Neuronal stem cell (in vitro differentiated cells): ENCODE measurements around the gene CEP350.
"Not testable (repeated sequence)": the region's sequence is repeated elsewhere in the genome, so short reads cannot be mapped to it uniquely, and the experiment has no call there.

Source experiments
- DNase-seq: peaks from one replicate; pipeline ENCODE4 v3.0.0-alpha.2; 2013; ENCODE audit warnings: low spot score
- H2AFZ ChIP-seq: one replicate; pipeline ENCODE4 v1.6.1; 2013; ENCODE audit warnings: mild to moderate bottlenecking, low read length, inconsistent platforms
- H2AK5ac ChIP-seq: 2 replicates; pipeline ENCODE4 v1.6.1; 2013; ENCODE audit warnings: low read depth, mild to moderate bottlenecking, inconsistent platforms, low read length, moderate library complexity, mixed read lengths
- H2BK120ac ChIP-seq: 2 replicates; pipeline ENCODE4 v1.6.1; 2013; ENCODE audit warnings: low read depth, mild to moderate bottlenecking, inconsistent platforms, low read length, moderate library complexity, mixed read lengths
- H2BK12ac ChIP-seq: one replicate; pipeline ENCODE4 v1.6.1; 2013; ENCODE audit warnings: low read length, inconsistent platforms
- H2BK15ac ChIP-seq: 2 replicates; pipeline ENCODE4 v1.6.1; 2013; ENCODE audit warnings: mild to moderate bottlenecking, low read length, inconsistent platforms, mixed read lengths
- H2BK5ac ChIP-seq: one replicate; pipeline ENCODE4 v1.6.1; 2013; ENCODE audit warnings: inconsistent platforms, mild to moderate bottlenecking, low read length, moderate library complexity
- H3K14ac ChIP-seq: one replicate; pipeline ENCODE4 v1.6.1; 2013; ENCODE audit warnings: low read length, inconsistent platforms
- H3K18ac ChIP-seq: 2 replicates; pipeline ENCODE4 v1.6.1; 2013; ENCODE audit warnings: low read length, inconsistent platforms
- H3K23ac ChIP-seq: 2 replicates; pipeline ENCODE4 v1.6.1; 2013; ENCODE audit warnings: low read depth, mild to moderate bottlenecking, mixed read lengths, low read length, inconsistent platforms; ENCODE audit not compliant: poor library complexity
- H3K27ac ChIP-seq: replicated peaks from 3 replicates; pipeline ENCODE4 v1.5.1; 2013; ENCODE audit warnings: low read length, inconsistent platforms
- H3K27me3 ChIP-seq, 3 experiments: 2 replicates each; pipeline ENCODE4 v1.6.1; 2013; ENCODE audit warnings: low read length in 3 of 3, mild to moderate bottlenecking in 2 of 3, inconsistent platforms in 1 of 3, low read depth in 1 of 3, mixed read lengths in 1 of 3, moderate library complexity in 1 of 3; ENCODE audit not compliant: control insufficient read depth in 3 of 3, insufficient read depth in 3 of 3
- H3K36me3 ChIP-seq, 2 donors: replicated peaks in 1 of 2; 2 replicates each; pipeline ENCODE4 v1.6.1; 2013; ENCODE audit warnings: low read length in 2 of 2; ENCODE audit not compliant: control insufficient read depth in 2 of 2, insufficient read depth in 2 of 2
- H3K4ac ChIP-seq: 2 replicates; pipeline ENCODE4 v1.6.1; 2013; ENCODE audit warnings: inconsistent platforms, mild to moderate bottlenecking, low read length, moderate library complexity
- H3K4me1 ChIP-seq, 2 donors: 1 replicate in 1 of 2; 2 replicates in 1 of 2; pipeline ENCODE4 v1.6.1; 2013; ENCODE audit warnings: low read length in 2 of 2, low read depth in 1 of 2; ENCODE audit not compliant: control insufficient read depth in 2 of 2, insufficient read depth in 1 of 2
- H3K4me2 ChIP-seq: one replicate; pipeline ENCODE4 v1.6.1; 2013; ENCODE audit warnings: mild to moderate bottlenecking, low read length, inconsistent platforms; ENCODE audit not compliant: insufficient read depth, poor library complexity, severe bottlenecking
- H3K4me3 ChIP-seq, 2 donors: 2 replicates each; pipeline ENCODE4 v1.5.1; 2013; ENCODE audit warnings: low read length in 2 of 2, mild to moderate bottlenecking in 2 of 2, inconsistent platforms in 1 of 2, moderate library complexity in 1 of 2
- H3K79me1 ChIP-seq: one replicate; pipeline ENCODE4 v1.6.1; 2013; ENCODE audit warnings: low read depth, mild to moderate bottlenecking, inconsistent platforms, low read length, moderate library complexity
- H3K9ac ChIP-seq: one replicate; pipeline ENCODE4 v1.6.1; 2013; ENCODE audit warnings: mild to moderate bottlenecking, low read depth, low read length, inconsistent platforms; ENCODE audit not compliant: poor library complexity
- H3K9me3 ChIP-seq, 2 donors: replicated peaks in 1 of 2; 2 replicates each; pipeline versions ENCODE3 to v1.6.1; 2013; ENCODE audit warnings: low read length in 2 of 2, mild to moderate bottlenecking in 2 of 2, inconsistent platforms in 1 of 2, low read depth in 1 of 2, mixed read lengths in 1 of 2, moderate library complexity in 1 of 2; ENCODE audit not compliant: control insufficient read depth in 2 of 2, insufficient read depth in 1 of 2
- H4K8ac ChIP-seq: one replicate; pipeline ENCODE4 v1.6.1; 2013; ENCODE audit warnings: low read depth, mild to moderate bottlenecking, inconsistent platforms, low read length, moderate library complexity
- H4K91ac ChIP-seq: one replicate; pipeline ENCODE4 v1.6.1; 2013; ENCODE audit warnings: low read length, low read depth, mild to moderate bottlenecking, inconsistent platforms; ENCODE audit not compliant: poor library complexity
- WGBS, 2 donors: extraction: QIAGEN DNeasy Blood & Tissue Kit; methylation state at CpG; one replicate each; pipeline ENCODE4 v1.1.7; 2013; ENCODE audit warnings: missing lambda C conversion rate in 2 of 2, mixed read lengths in 1 of 2; ENCODE audit not compliant: insufficient read length in 2 of 2, insufficient replicate concordance in 1 of 2; ENCODE audit errors: extremely low coverage in 2 of 2; 5-methylcytosine and 5-hydroxymethylcytosine counted together

The CEP350 gene

GRCh38 chr1:180003026-180003695, 48.6 kb downstream of the CEP350 start:
- Histone ChIP-seq H3K14ac (no peak overlapping the region), H3K4ac (no peak overlapping the region), H3K27ac (no peak overlapping the region), H4K8ac (no peak overlapping the region), H3K4me1 (no peaks in the 10 kb centered on the region), H3K4me2 (no peak overlapping the region), H2BK5ac (no peak overlapping the region), H2AFZ (no peak overlapping the region), H2BK12ac (no peak overlapping the region), H3K23ac (no peak overlapping the region), H2BK120ac (no peak overlapping the region), H3K9me3 (no peaks in the 10 kb centered on the region), H3K4me3 (no peak overlapping the region), H3K79me1 (no peaks in the 10 kb centered on the region), H3K27me3 (no peaks in the 10 kb centered on the region), H3K9ac (no peak overlapping the region), H3K36me3 (peaks cover 2 to 88% of the 10 kb centered on the region in 2 donors), H3K18ac (no peak overlapping the region), H2AK5ac (no peak overlapping the region), H2BK15ac (no peak overlapping the region), H4K91ac (no peak overlapping the region)
- DNase-seq: no peak
- WGBS, 2 donors: no CpG with 5 or more reads among the region's 3 CpGs

- H2BK12ac ChIP-seq, H2AK5ac ChIP-seq, H2BK120ac ChIP-seq, H3K23ac ChIP-seq, H3K4me1 ChIP-seq, H4K8ac ChIP-seq, H3K4me3 ChIP-seq, H3K4me2 ChIP-seq, H3K27me3 ChIP-seq, H2AFZ ChIP-seq, H3K79me1 ChIP-seq, H3K27ac ChIP-seq, H3K14ac ChIP-seq, H3K9ac ChIP-seq, H4K91ac ChIP-seq, H2BK5ac ChIP-seq, H2BK15ac ChIP-seq, H3K18ac ChIP-seq, H3K9me3 ChIP-seq, DNase-seq, H3K4ac ChIP-seq: not testable (repeated sequence)
- no CpG with 5 or more reads among the region's 1 CpG for WGBS, 2 donors
- peaks cover 2 to 78% of the 10 kb centered on the region in 2 donors for H3K36me3 ChIP-seq
Observed at GRCh38 chr1:180006762-180007161, 52.2 kb downstream of the CEP350 start.

- H2BK15ac ChIP-seq: no peak overlapping the region
- no CpG with 5 or more reads among the region's 1 CpG for WGBS, 2 donors
- no peak overlapping the region for H2AFZ ChIP-seq
- H3K4me1 ChIP-seq: no peaks in the 10 kb centered on the region
- H3K4ac ChIP-seq: no peak overlapping the region
- no peak overlapping the region for H2BK120ac ChIP-seq
- no peak overlapping the region for H2BK12ac ChIP-seq
- no peak overlapping the region for H2AK5ac ChIP-seq
- no peak overlapping the region for H2BK5ac ChIP-seq
- H3K9ac ChIP-seq: no peak overlapping the region
- DNase-seq: no peak
- no peaks in the 10 kb centered on the region for H3K79me1 ChIP-seq
- H3K9me3 ChIP-seq: no peaks in the 10 kb centered on the region
- no peak overlapping the region for H4K8ac ChIP-seq
- H3K27me3 ChIP-seq: no peaks in the 10 kb centered on the region
- no peak overlapping the region for H3K4me2 ChIP-seq
- no peak overlapping the region for H3K4me3 ChIP-seq
- H3K36me3 ChIP-seq: peaks cover 20 to 97% of the 10 kb centered on the region in 2 donors
- H3K23ac ChIP-seq: no peak overlapping the region
- H3K14ac ChIP-seq: no peak overlapping the region
- no peak overlapping the region for H4K91ac ChIP-seq
- H3K27ac ChIP-seq: no peak overlapping the region
- H3K18ac ChIP-seq: no peak overlapping the region
Observed at GRCh38 chr1:180020017-180020416, 65.4 kb downstream of the CEP350 start.

- H3K4me1 ChIP-seq: peaks cover 0 to 12% of the 10 kb centered on the region in 2 donors
- no peak overlapping the region for H2BK15ac ChIP-seq
- peaks cover 11 to 81% of the 10 kb centered on the region in 2 donors for H3K36me3 ChIP-seq
- H2BK5ac ChIP-seq: no peak overlapping the region
- H2AFZ ChIP-seq: no peak overlapping the region
- no peak overlapping the region for H3K14ac ChIP-seq
- H3K18ac ChIP-seq: no peak overlapping the region
- no peak overlapping the region for H2BK12ac ChIP-seq
- no peak overlapping the region for H3K4me3 ChIP-seq
- no peak overlapping the region for H4K91ac ChIP-seq
- no peaks in the 10 kb centered on the region for H3K9me3 ChIP-seq
- H2BK120ac ChIP-seq: no peak overlapping the region
- no peak overlapping the region for H2AK5ac ChIP-seq
- no peaks in the 10 kb centered on the region for H3K27me3 ChIP-seq
- H3K23ac ChIP-seq: no peak overlapping the region
- H3K4ac ChIP-seq: no peak overlapping the region
- no peak for DNase-seq
- no peak overlapping the region for H4K8ac ChIP-seq
- no peak overlapping the region for H3K9ac ChIP-seq
- no peaks in the 10 kb centered on the region for H3K79me1 ChIP-seq
- no peak overlapping the region for H3K4me2 ChIP-seq
- no peak overlapping the region for H3K27ac ChIP-seq
- WGBS, 2 donors: no CpG with 5 or more reads among the region's 3 CpGs
Observed at GRCh38 chr1:180026556-180026955, 71.9 kb downstream of the CEP350 start.
